ENCODE results near the gene C4BPA. TPM values are rescaled to one million over a fixed set of nuclear protein-coding genes. Genes with fewer than 3 reads are reported as not detected.

The C4BPA gene
- total and polyA plus RNA-seq, 10 donors, result 0.03 to 1.9 (median 0.45) TPM

DNA sequence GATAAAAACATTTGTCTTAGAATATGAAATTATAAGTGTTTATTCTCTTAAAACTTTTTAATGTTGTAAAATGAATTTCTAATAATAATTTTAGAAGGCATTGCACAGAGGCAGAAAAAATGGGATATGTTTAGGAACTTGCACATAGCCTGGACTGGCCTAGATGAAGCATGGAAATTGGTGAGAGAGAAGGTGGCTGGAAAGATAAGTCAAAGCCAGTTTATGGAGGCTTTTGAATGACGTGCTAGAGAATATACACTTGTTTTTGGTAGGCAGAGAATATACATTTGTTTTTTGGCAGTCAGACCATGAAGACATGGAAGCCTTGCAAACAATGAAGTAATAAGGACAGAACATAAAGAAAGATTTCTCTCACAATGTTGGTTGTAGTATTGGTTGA, 2.3 kb upstream of the C4BPA start:
- Histone ChIP-seq H3K27ac (no peak overlapping the region), H3K27me3 (replicated peaks in 1 of 7) (no peaks in the 10 kb centered on the region), H3K36me3 (no peaks in the 10 kb centered on the region), H3K9me3 (peaks cover 0 to 6% (median 0%) of the 10 kb centered on the region in 8 donors), H3K4me3 (no peak overlapping the region), H3K4me1 (no peaks in the 10 kb centered on the region)
- TF ChIP-seq POLR2A (IDR thresholded peaks at IDR 0.05), result no peak
- intact Hi-C loops (cut with DNase I; ENCODE audit: low total_unique reads), result no loop called here
- no peak for DNase-seq
- WGBS, 5 donors, result 81 to 98% (median 91%) methylated on average over 1 of the region's 1 CpG

DNA sequence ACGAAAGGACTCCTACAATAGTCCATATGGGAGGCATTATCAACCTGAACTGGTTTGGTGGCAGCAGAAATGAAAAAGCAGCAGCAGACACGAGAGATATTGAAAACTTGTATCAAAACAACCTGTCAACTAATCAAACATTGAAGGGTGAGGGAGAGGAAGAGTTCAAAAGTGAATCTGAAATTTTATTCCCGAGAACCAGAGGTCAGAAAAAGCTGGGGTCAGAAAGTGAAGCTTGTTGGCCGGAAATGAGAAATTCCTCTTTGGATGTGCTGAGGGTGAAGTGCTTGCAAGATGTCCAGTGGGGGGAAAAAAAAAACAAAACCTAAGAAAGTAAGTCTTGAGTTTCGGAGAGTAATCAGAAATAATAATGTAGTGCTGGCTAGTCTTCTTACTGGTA, 1.9 kb upstream of the C4BPA start:
- Histone ChIP-seq H3K27me3 (replicated peaks in 1 of 7) (no peaks in the 10 kb centered on the region), H3K36me3 (no peaks in the 10 kb centered on the region), H3K4me3 (no peak overlapping the region), H3K4me1 (no peaks in the 10 kb centered on the region), H3K9me3 (peaks cover 0 to 6% (median 0%) of the 10 kb centered on the region in 8 donors), H3K27ac (no peak overlapping the region)
- intact Hi-C loops (cut with DNase I; ENCODE audit: low total_unique reads), result no loop called here
- TF ChIP-seq POLR2A (IDR thresholded peaks at IDR 0.05) (no peak), POLR2AphosphoS5 (IDR thresholded peaks at IDR 0.05) (no peak)
- 69 to 83% (median 73%) methylated on average over 5 of the region's 5 CpGs for WGBS, 5 donors
- no peak for DNase-seq

DNA sequence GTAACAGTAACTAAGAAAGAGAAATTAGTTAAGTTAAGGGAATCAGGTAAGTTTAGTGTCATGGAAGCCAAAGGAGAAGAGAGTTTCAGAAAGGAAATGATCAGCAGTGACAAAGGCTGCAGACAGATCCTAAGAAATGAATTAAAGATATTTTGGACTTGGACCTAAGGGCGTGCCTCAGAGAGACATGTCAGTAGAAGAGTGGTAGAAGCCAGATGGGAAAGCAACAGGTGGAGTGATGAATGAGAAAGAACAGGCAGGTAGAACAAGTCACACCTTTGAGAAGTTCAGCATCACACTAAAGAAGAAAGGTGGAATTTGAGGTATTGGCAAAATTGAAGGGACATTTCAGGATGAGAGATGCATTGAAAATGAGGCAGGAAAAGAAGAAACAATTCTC, 1.4 kb upstream of the C4BPA start:
- TF ChIP-seq POLR2AphosphoS5 (IDR thresholded peaks at IDR 0.05) (no peak), POLR2A (IDR thresholded peaks at IDR 0.05) (no peak)
- TF ChIP-seq, protein P1, sequence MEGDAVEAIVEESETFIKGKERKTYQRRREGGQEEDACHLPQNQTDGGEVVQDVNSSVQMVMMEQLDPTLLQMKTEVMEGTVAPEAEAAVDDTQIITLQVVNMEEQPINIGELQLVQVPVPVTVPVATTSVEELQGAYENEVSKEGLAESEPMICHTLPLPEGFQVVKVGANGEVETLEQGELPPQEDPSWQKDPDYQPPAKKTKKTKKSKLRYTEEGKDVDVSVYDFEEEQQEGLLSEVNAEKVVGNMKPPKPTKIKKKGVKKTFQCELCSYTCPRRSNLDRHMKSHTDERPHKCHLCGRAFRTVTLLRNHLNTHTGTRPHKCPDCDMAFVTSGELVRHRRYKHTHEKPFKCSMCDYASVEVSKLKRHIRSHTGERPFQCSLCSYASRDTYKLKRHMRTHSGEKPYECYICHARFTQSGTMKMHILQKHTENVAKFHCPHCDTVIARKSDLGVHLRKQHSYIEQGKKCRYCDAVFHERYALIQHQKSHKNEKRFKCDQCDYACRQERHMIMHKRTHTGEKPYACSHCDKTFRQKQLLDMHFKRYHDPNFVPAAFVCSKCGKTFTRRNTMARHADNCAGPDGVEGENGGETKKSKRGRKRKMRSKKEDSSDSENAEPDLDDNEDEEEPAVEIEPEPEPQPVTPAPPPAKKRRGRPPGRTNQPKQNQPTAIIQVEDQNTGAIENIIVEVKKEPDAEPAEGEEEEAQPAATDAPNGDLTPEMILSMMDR (IDR thresholded peaks at IDR 0.05 in 8 of 11, conservative IDR thresholded peaks at IDR 0.05 in 3 of 11), result no peak
- WGBS, 5 donors, result 71 to 94% (median 89%) methylated on average over 1 of the region's 1 CpG
- intact Hi-C loops (cut with DNase I; ENCODE audit: low total_unique reads), result no loop called here
- Histone ChIP-seq H3K27me3 (replicated peaks in 1 of 7) (no peaks in the 10 kb centered on the region), H3K9me3 (peaks cover 0 to 6% (median 0%) of the 10 kb centered on the region in 8 donors), H3K4me1 (no peaks in the 10 kb centered on the region), H3K36me3 (no peaks in the 10 kb centered on the region), H3K27ac (no peak overlapping the region), H3K4me3 (no peak overlapping the region)
- DNase-seq, result no peak

DNA sequence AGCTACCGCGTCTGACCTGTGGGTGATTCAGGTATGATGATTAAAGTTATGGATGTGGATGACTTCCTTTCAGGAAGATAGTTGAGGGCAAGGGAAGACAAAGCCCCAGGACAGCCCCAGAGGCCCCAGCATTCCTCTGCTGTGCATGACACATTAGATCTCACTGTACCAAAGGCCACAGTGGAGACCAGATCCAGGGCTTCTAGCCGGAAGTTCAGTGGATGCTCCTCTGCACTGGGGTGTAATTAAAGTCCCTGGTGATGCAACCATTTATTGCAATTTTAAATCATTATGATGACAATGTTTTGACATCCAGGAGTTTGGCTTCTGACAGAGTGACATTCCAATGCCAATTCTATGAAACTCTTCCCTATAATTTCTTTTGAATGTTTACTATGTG, 5.0 kb downstream of the C4BPA start:
- Histone ChIP-seq H3K4me3 (no peak overlapping the region), H3K27me3 (replicated peaks in 1 of 7) (no peaks in the 10 kb centered on the region), H3K27ac (no peak overlapping the region), H3K36me3 (no peaks in the 10 kb centered on the region), H3K9me3 (no peaks in the 10 kb centered on the region), H3K4me1 (no peaks in the 10 kb centered on the region)
- 88 to 98% (median 91%) methylated on average over 3 of the region's 3 CpGs for WGBS, 5 donors
- no peak for DNase-seq
- intact Hi-C loops (cut with DNase I; ENCODE audit: low total_unique reads), result no loop called here
- no peak for TF ChIP-seq POLR2A (IDR thresholded peaks at IDR 0.05)
- no peak for TF ChIP-seq POLR2AphosphoS5 (IDR thresholded peaks at IDR 0.05)
- TF ChIP-seq, protein P1 (IDR thresholded peaks at IDR 0.05 in 8 of 11, conservative IDR thresholded peaks at IDR 0.05 in 3 of 11), result no peak

DNA sequence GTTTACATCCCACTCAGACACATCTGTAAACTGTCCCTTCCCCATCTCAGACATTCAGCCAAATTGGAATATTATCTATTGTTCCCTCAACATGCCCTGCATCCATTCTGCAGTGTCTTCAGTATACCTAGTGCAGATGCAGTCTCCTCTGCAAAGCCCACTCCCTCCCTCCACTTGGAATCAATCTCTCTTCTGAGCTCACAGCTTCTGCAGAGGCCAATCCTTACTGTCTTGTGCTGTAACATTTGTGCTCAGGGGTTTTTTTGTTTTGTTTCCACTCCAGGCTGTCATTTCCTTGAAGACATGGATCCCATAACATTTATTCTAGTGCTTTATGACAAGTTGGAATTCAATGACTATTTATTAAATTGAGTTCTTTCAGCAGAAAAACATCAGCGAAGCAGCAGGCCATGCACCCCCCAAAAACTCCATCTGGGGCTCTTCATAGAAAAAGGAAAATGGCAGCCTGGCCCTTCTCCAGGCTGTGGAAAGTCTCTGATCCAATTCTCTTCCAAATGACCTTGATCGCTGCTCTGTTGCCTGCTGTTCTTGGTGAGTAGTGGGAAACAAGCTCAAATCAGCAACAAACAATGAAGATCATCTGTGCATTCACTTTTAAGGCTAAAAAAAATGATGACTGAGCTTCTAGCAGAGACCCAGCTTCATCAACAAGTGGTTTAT, 8.7 kb downstream of the C4BPA start:
- DNase-seq, result no peak
- no peak for TF ChIP-seq POLR2AphosphoS5 (IDR thresholded peaks at IDR 0.05)
- intact Hi-C loops (cut with DNase I; ENCODE audit: low total_unique reads), result no loop called here
- H3K4me1 ChIP-seq, result no peaks in the 10 kb centered on the region
- no peaks in the 10 kb centered on the region for H3K9me3 ChIP-seq
- H3K36me3 ChIP-seq, result no peaks in the 10 kb centered on the region
- H3K27me3 ChIP-seq (replicated peaks in 1 of 7), result no peaks in the 10 kb centered on the region
- H3K27ac ChIP-seq, result no peak overlapping the region
- H3K4me3 ChIP-seq, result no peak overlapping the region
- WGBS, 5 donors, result 65 to 74% (median 70%) methylated on average over 2 of the region's 2 CpGs
